NB4 (cell line): ENCODE measurements around the gene COG7.
"Not testable (repeated sequence)": the region's sequence is repeated elsewhere in the genome, so short reads cannot be mapped to it uniquely, and the experiment has no call there.

ENCODE experiments used
- DNase-seq: peaks from one replicate; pipeline ENCODE4 v3.0.0; 2010; ENCODE audit warnings: low read depth
- H3K4me3 ChIP-seq: one replicate; pipeline ENCODE4 v1.5.1; 2011; ENCODE audit warnings: mild to moderate bottlenecking, low read depth, low read length, moderate library complexity
- MYC ChIP-seq: IDR thresholded peaks from 2 replicates; pipeline ENCODE4 v1.6.1; 2011; ENCODE audit warnings: low read depth, low read length
- POLR2A ChIP-seq: IDR thresholded peaks from 2 replicates; pipeline ENCODE4 v1.6.1; 2011; ENCODE audit warnings: mild to moderate bottlenecking; ENCODE audit not compliant: insufficient read length; ENCODE audit errors: extremely low read depth
- TF ChIP-seq, protein P1 (sequence below): IDR thresholded peaks from one replicate; pipeline ENCODE4 v1.5.1; 2012; ENCODE audit warnings: low read depth, low read length
- TF ChIP-seq, protein P2 (sequence below): IDR thresholded peaks from 2 replicates; pipeline ENCODE4 v1.6.1; 2011; ENCODE audit warnings: low read depth, low read length

Gene COG7

DNA sequence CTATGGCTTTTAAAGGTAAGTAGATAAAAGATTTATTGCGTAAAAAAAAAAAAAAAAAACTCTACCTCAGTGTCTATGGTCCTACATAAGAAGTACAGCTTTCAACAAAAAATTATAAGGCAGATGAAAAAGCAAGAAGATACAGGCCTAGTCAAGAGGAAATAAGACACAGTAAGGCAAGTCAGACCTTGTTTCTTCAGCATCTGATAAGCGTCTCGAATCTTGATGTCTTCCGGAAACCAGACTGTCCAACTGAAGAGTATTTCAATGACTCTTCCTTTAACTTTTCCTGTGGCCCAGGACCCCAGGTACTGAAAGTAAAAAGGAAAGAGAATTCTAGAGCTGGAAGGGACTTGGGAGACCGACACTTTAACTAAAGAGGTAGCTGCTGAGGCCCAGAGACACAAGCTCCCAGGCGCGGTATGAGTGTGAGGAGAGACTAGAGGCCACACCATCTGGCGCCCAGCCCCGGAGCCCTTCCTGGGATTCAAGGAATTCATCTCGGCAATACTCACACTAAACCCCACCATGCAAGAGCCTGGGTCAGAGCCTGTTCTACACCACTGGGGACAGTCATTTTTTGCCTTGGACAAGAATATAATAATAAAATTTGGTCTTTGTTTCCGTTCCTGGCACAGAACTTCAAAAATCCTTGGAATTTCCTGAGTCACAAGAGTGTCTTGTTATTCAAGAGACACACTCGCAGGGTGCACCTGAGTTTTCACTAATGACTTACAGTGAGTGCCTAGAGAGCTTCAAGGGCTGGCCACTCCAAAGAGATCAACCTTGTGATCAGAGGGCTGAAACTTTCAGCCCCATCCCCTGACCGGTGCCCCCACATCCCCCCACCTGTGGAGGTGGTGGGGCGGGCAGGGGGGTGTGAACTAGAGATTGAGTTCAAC lies 38.8 kb upstream of the COG7 start:
- TF ChIP-seq, protein P1, sequence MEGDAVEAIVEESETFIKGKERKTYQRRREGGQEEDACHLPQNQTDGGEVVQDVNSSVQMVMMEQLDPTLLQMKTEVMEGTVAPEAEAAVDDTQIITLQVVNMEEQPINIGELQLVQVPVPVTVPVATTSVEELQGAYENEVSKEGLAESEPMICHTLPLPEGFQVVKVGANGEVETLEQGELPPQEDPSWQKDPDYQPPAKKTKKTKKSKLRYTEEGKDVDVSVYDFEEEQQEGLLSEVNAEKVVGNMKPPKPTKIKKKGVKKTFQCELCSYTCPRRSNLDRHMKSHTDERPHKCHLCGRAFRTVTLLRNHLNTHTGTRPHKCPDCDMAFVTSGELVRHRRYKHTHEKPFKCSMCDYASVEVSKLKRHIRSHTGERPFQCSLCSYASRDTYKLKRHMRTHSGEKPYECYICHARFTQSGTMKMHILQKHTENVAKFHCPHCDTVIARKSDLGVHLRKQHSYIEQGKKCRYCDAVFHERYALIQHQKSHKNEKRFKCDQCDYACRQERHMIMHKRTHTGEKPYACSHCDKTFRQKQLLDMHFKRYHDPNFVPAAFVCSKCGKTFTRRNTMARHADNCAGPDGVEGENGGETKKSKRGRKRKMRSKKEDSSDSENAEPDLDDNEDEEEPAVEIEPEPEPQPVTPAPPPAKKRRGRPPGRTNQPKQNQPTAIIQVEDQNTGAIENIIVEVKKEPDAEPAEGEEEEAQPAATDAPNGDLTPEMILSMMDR, result no peak
- TF ChIP-seq MYC, result no peak
- TF ChIP-seq, protein P2, sequence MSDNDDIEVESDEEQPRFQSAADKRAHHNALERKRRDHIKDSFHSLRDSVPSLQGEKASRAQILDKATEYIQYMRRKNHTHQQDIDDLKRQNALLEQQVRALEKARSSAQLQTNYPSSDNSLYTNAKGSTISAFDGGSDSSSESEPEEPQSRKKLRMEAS, result no peak
- TF ChIP-seq POLR2A, result no peak
- H3K4me3 ChIP-seq, result no peak overlapping the region
- DNase-seq, result no peak

GRCh38 chr16:23486480-23486879 lies 33.5 kb upstream of the COG7 start:
- no peak overlapping the region for H3K4me3 ChIP-seq
- TF ChIP-seq, protein P1, result no peak
- no peak for TF ChIP-seq MYC
- TF ChIP-seq POLR2A, result no peak
- TF ChIP-seq, protein P2, result no peak
- no peak for DNase-seq

- TF ChIP-seq POLR2A (no peak), MYC (no peak)
- TF ChIP-seq, protein P2, result no peak
- TF ChIP-seq, protein P1, result no peak
- no peak overlapping the region for H3K4me3 ChIP-seq
Measured at GRCh38 chr16:23485841-23486240, 32.9 kb upstream of the COG7 start.

GRCh38 chr16:23485257-23485614 lies 32.2 kb upstream of the COG7 start:
- no peak for DNase-seq
- H3K4me3 ChIP-seq, result no peak overlapping the region
- TF ChIP-seq POLR2A (no peak), MYC (no peak)
- TF ChIP-seq, protein P1, result no peak
- TF ChIP-seq, protein P2, result no peak

More at GRCh38 chr16:23485841-23486240, 32.9 kb upstream of the COG7 start:
- DNase-seq, result no peak

DNA sequence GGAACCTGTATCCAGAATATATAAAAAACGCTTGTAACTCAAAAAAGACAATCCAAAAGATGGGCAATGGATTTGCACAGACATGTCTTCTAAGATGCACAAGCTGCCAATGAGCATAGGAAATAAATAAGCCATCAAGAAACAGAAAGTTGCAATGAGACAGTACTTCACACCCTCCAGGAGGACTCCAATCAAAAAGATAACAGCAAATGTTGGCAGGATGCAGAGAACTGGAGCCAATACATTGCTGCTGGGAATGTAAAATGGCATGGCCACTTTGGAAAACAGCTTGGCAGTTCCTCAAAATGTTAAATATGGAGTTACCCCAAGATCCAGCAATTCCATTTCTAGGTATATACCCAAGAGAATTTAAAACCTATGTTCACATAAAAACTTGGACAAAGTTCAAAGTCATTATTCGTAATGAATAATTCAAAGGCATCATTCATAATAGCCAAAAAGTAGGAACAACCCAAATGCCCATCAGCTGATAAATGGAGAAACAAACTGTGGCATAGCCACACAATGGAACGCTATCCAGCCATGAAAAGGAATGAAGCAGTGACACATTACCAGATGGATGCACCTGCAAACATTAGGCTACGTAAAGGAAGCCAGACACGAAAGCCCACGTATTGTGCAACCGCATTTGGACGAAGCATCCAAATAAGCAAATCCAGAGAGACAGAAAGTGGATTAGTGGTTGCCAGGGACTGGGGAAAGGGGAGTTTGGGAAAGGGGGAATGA lies 31.7 kb upstream of the COG7 start:
- no peak for DNase-seq
- TF ChIP-seq, protein P2, result no peak
- TF ChIP-seq MYC (no peak), POLR2A (no peak)
- TF ChIP-seq, protein P1, result no peak
- no peak overlapping the region for H3K4me3 ChIP-seq

- H3K4me3 ChIP-seq, DNase-seq: not testable (repeated sequence)
Measured at GRCh38 chr16:23483492-23483891, 30.5 kb upstream of the COG7 start.
